Liver (tissue), 9 donors: ENCODE measurements around the gene FAAP100. TPM values are rescaled to one million over a fixed set of nuclear protein-coding genes. Genes with fewer than 3 reads are reported as not detected.

Source experiments
- DNase-seq: peaks from one replicate; pipeline ENCODE4 v3.0.0-alpha.2; 2017; ENCODE audit warnings: low spot score
- H3K27ac ChIP-seq, 2 donors: one replicate each; pipeline ENCODE4 v1.7.0; 2013; ENCODE audit warnings: inconsistent platforms in 2 of 2, low read length in 2 of 2, control low read depth in 1 of 2, low read depth in 1 of 2, mild to moderate bottlenecking in 1 of 2
- H3K27me3 ChIP-seq, 4 donors: one replicate each; pipeline versions ENCODE4 v1.6.1 to v1.7.0; 2013; ENCODE audit warnings: low read length in 3 of 4, inconsistent platforms in 1 of 4, mild to moderate bottlenecking in 1 of 4, moderate library complexity in 1 of 4; ENCODE audit not compliant: control insufficient read depth in 4 of 4, insufficient read depth in 4 of 4
- H3K36me3 ChIP-seq, 4 donors: one replicate each; pipeline versions ENCODE4 v1.6.1 to v1.7.0; 2013; ENCODE audit warnings: low read length in 3 of 4, mild to moderate bottlenecking in 3 of 4, low read depth in 1 of 4, moderate library complexity in 1 of 4; ENCODE audit not compliant: control insufficient read depth in 4 of 4, insufficient read depth in 3 of 4
- H3K4me1 ChIP-seq, 4 donors: one replicate each; pipeline versions ENCODE4 v1.6.1 to v1.7.0; 2013; ENCODE audit warnings: low read length in 3 of 4, mild to moderate bottlenecking in 3 of 4, moderate library complexity in 1 of 4; ENCODE audit not compliant: control insufficient read depth in 4 of 4, insufficient read depth in 4 of 4
- H3K4me3 ChIP-seq, 3 donors: one replicate each; pipeline versions ENCODE4 v1.6.1 to v1.7.0; 2013; ENCODE audit warnings: low read length in 3 of 3, control low read depth in 1 of 3, low read depth in 1 of 3, mild to moderate bottlenecking in 1 of 3
- H3K9ac ChIP-seq, 2 donors: one replicate each; pipeline ENCODE4 v1.7.0; 2013; ENCODE audit warnings: low read length in 2 of 2, mild to moderate bottlenecking in 2 of 2, moderate library complexity in 2 of 2, control low read depth in 1 of 2, low read depth in 1 of 2
- H3K9me3 ChIP-seq, 4 donors: one replicate each; pipeline versions ENCODE4 v1.6.1 to v1.7.0; 2013; ENCODE audit warnings: low read length in 3 of 4; ENCODE audit not compliant: control insufficient read depth in 4 of 4
- EGR1 ChIP-seq, 2 donors: IDR thresholded peaks; 2 replicates each; pipeline ENCODE4 v1.6.1; 2016 to 2018; ENCODE audit warnings: antibody characterized with exemption in 2 of 2, low read depth in 2 of 2
- FOXA1 ChIP-seq: IDR thresholded peaks from 2 replicates; pipeline ENCODE4 v1.6.1; 2016; ENCODE audit warnings: antibody characterized with exemption
- GABPA ChIP-seq, 2 donors: IDR thresholded peaks in 1 of 2; conservative IDR thresholded peaks in 1 of 2; 2 replicates each; pipeline ENCODE4 v1.6.1; 2016; ENCODE audit warnings: antibody characterized with exemption in 2 of 2, mild to moderate bottlenecking in 1 of 2, moderate library complexity in 1 of 2
- HNF4A ChIP-seq, 2 donors: conservative IDR thresholded peaks; 2 replicates each; pipeline ENCODE4 v1.6.1; 2016; ENCODE audit warnings: antibody characterized with exemption in 2 of 2, mild to moderate bottlenecking in 2 of 2
- HNF4G ChIP-seq: IDR thresholded peaks from 2 replicates; pipeline ENCODE4 v1.6.1; 2016; ENCODE audit warnings: antibody characterized with exemption
- NR2F2 ChIP-seq: IDR thresholded peaks from 2 replicates; pipeline ENCODE4 v1.6.1; 2016; ENCODE audit warnings: antibody characterized with exemption
- RAD21 ChIP-seq, 2 donors: IDR thresholded peaks; 2 replicates each; pipeline ENCODE4 v1.6.1; 2016; ENCODE audit warnings: antibody characterized with exemption in 2 of 2, mild to moderate bottlenecking in 2 of 2
- RXRA ChIP-seq, 2 donors: IDR thresholded peaks; 2 replicates each; pipeline ENCODE4 v1.6.1; 2017 to 2018; ENCODE audit warnings: antibody characterized with exemption in 2 of 2, mild to moderate bottlenecking in 1 of 2
- SP1 ChIP-seq: IDR thresholded peaks from 2 replicates; pipeline ENCODE4 v1.6.1; 2018; ENCODE audit warnings: antibody characterized with exemption, mild to moderate bottlenecking
- TAF1 ChIP-seq: conservative IDR thresholded peaks from 2 replicates; pipeline ENCODE4 v1.6.1; 2016; ENCODE audit warnings: antibody characterized with exemption, mild to moderate bottlenecking
- YY1 ChIP-seq: IDR thresholded peaks from 2 replicates; pipeline ENCODE4 v1.6.1; 2016; ENCODE audit warnings: antibody characterized with exemption, mild to moderate bottlenecking
- WGBS: extraction: QIAGEN DNeasy Blood & Tissue Kit; methylation state at CpG from one replicate; pipeline ENCODE4 v1.1.7; 2013; 5-methylcytosine and 5-hydroxymethylcytosine counted together
- polyA plus RNA-seq, 2 donors: library from polyadenylated mRNA; stranded (reverse) in 1 of 2; unstranded in 1 of 2; fragments of 200-250 nt in 1 of 2; fragments of >200 nt in 1 of 2; fragmentation: Nextera tagmentation in 1 of 2; extraction: Ambion mirVana in 1 of 2; gene quantifications; one replicate each; pipeline versions ENCODE4 v1.2.1 to v1.2.3, GENCODE V29; 2013 to 2015
- total RNA-seq, 2 donors: library from RNA; depleted of rRNA; stranded (reverse); fragments of >200 nt; gene quantifications; one replicate each; pipeline ENCODE4 v1.2.3, GENCODE V29; 2014
- TF ChIP-seq, protein P1 (sequence below): IDR thresholded peaks from 2 replicates; pipeline ENCODE4 v1.6.1; 2016; ENCODE audit warnings: antibody characterized with exemption
- TF ChIP-seq, protein P2 (sequence below): IDR thresholded peaks from 2 replicates; pipeline ENCODE4 v1.6.1; 2016; ENCODE audit warnings: antibody characterized with exemption
- TF ChIP-seq, protein P3 (sequence below): IDR thresholded peaks from 2 replicates; pipeline ENCODE4 v1.6.1; 2016; ENCODE audit warnings: antibody characterized with exemption, mild to moderate bottlenecking
- donor health status: healthy.
- donor health status: healthy.
- donor health status: healthy.
- donor health status: healthy.
- donor health status: healthy.

Gene FAAP100
- total and polyA plus RNA-seq, 4 donors: 8.1 to 14.7 (median 9.7) TPM

DNA sequence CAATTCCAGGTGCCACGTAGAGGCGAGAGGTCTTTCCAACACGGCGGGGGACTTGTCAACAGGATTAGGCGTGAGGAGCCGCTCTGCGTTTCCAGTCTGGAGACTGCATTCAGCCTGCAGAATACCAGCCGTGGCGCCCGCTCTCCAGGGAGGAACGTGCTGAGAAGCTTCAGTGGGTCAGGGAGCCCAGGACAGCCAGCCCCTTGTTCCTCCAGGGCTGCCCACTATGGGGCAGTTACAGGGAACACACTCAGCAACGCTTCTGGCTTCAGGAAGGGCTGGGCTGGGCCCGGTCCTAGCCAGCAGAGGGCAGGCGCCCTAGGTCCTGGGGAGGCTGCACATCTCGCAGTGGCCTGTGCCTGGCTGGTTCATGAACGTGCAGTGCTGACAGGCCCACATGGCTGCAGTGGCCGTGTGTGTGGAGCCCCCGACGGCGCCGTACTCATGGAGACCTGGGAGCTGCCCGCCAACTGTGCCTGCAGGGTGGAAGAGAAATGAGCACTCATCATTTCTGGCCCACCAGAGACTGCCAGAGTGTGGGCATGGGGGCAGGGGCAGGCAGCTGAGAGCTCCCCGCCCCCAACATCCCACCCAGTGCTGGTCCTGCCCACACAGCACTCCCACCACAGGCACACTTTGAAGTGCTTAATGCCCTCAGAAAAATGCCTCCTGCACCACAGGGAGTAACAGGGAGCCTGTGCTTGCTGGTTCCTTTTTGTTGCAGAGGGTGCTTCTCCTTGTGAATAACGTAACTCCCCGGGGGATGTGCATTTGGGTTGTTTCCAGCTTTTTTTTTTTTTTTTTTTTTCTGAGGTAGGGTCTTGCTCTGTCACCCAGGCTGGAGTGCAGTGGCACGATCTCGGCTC lies 7.0 kb upstream of the FAAP100 start:
- Histone ChIP-seq H3K27me3 (no peaks in the 10 kb centered on the region), H3K9me3 (no peaks in the 10 kb centered on the region), H3K36me3 (peaks cover 14 to 57% (median 24%) of the 10 kb centered on the region in 4 donors), H3K4me1 (peaks cover 0 to under 1% (median 0%) of the 10 kb centered on the region in 4 donors), H3K4me3 (no peak overlapping the region), H3K9ac (no peak overlapping the region), H3K27ac (no peak overlapping the region)
- no peak for DNase-seq
- 83% methylated on average over 27 of the region's 27 CpGs for WGBS
- TF ChIP-seq NR2F2 (no peak), FOXA1 (no peak), EGR1 (IDR thresholded peaks at IDR 0.05; ENCODE audit: low read depth in 2 of 2) (no peak), TAF1 (no peak), RAD21 (IDR thresholded peaks at IDR 0.05) (no peak), RXRA (IDR thresholded peaks at IDR 0.05) (no peak), HNF4G (no peak), HNF4A (conservative IDR thresholded peaks at IDR 0.05) (no peak)
- TF ChIP-seq, protein P1, sequence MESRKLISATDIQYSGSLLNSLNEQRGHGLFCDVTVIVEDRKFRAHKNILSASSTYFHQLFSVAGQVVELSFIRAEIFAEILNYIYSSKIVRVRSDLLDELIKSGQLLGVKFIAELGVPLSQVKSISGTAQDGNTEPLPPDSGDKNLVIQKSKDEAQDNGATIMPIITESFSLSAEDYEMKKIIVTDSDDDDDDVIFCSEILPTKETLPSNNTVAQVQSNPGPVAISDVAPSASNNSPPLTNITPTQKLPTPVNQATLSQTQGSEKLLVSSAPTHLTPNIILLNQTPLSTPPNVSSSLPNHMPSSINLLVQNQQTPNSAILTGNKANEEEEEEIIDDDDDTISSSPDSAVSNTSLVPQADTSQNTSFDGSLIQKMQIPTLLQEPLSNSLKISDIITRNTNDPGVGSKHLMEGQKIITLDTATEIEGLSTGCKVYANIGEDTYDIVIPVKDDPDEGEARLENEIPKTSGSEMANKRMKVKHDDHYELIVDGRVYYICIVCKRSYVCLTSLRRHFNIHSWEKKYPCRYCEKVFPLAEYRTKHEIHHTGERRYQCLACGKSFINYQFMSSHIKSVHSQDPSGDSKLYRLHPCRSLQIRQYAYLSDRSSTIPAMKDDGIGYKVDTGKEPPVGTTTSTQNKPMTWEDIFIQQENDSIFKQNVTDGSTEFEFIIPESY: no peak

DNA sequence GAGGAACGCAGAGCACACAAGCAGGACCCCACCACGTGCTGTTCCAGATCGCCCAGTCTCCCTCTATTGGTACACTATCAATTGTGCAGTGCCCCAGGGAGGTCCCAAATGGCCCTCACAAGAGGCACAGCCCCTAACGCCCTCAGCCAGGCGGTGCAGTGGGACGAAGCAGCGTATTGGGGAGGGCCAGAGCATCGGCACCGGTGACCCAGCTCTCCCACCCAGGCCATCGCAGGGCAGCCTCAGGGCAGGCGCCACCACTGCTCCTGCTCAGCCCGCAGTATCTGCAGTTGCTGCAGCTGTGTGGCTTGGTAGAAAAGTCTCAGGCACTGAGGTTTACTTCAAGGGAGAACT lies 5.9 kb upstream of the FAAP100 start:
- H3K36me3 ChIP-seq: peaks cover 14 to 47% (median 18%) of the 10 kb centered on the region in 4 donors
- peaks cover 5 to 11% (median 8%) of the 10 kb centered on the region in 4 donors for H3K4me1 ChIP-seq
- no peak overlapping the region for H3K9ac ChIP-seq
- 97% methylated on average over 12 of the region's 12 CpGs for WGBS
- H3K27ac ChIP-seq: no peak overlapping the region
- no peak for DNase-seq
- no peaks in the 10 kb centered on the region for H3K27me3 ChIP-seq
- H3K4me3 ChIP-seq: no peak overlapping the region
- TF ChIP-seq RAD21 (IDR thresholded peaks at IDR 0.05) (no peak), HNF4G (no peak), YY1 (no peak), HNF4A (conservative IDR thresholded peaks at IDR 0.05) (no peak), RXRA (IDR thresholded peaks at IDR 0.05) (no peak), SP1 (no peak), GABPA (IDR thresholded peaks at IDR 0.05 in 1 of 2, conservative IDR thresholded peaks at IDR 0.05 in 1 of 2) (no peak), FOXA1 (no peak)
- TF ChIP-seq, protein P2, sequence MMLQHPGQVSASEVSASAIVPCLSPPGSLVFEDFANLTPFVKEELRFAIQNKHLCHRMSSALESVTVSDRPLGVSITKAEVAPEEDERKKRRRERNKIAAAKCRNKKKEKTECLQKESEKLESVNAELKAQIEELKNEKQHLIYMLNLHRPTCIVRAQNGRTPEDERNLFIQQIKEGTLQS: no peak
- TF ChIP-seq, protein P1: no peak
- TF ChIP-seq, protein P3, sequence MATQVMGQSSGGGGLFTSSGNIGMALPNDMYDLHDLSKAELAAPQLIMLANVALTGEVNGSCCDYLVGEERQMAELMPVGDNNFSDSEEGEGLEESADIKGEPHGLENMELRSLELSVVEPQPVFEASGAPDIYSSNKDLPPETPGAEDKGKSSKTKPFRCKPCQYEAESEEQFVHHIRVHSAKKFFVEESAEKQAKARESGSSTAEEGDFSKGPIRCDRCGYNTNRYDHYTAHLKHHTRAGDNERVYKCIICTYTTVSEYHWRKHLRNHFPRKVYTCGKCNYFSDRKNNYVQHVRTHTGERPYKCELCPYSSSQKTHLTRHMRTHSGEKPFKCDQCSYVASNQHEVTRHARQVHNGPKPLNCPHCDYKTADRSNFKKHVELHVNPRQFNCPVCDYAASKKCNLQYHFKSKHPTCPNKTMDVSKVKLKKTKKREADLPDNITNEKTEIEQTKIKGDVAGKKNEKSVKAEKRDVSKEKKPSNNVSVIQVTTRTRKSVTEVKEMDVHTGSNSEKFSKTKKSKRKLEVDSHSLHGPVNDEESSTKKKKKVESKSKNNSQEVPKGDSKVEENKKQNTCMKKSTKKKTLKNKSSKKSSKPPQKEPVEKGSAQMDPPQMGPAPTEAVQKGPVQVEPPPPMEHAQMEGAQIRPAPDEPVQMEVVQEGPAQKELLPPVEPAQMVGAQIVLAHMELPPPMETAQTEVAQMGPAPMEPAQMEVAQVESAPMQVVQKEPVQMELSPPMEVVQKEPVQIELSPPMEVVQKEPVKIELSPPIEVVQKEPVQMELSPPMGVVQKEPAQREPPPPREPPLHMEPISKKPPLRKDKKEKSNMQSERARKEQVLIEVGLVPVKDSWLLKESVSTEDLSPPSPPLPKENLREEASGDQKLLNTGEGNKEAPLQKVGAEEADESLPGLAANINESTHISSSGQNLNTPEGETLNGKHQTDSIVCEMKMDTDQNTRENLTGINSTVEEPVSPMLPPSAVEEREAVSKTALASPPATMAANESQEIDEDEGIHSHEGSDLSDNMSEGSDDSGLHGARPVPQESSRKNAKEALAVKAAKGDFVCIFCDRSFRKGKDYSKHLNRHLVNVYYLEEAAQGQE: no peak
- H3K9me3 ChIP-seq: no peaks in the 10 kb centered on the region
